Measurements from ENCODE around the gene SOX9. TPM values are rescaled to one million over a fixed set of nuclear protein-coding genes. Genes with fewer than 3 reads are reported as not detected.

SOX9 gene
- total RNA-seq, 2 experiments from 2014 or later: not detected

GRCh38 chr17:72150632-72151460 lies 30.0 kb downstream of the SOX9 start:
- ChIA-PET POLR2A (no interaction called here), CTCF (no interaction called here)

DNA sequence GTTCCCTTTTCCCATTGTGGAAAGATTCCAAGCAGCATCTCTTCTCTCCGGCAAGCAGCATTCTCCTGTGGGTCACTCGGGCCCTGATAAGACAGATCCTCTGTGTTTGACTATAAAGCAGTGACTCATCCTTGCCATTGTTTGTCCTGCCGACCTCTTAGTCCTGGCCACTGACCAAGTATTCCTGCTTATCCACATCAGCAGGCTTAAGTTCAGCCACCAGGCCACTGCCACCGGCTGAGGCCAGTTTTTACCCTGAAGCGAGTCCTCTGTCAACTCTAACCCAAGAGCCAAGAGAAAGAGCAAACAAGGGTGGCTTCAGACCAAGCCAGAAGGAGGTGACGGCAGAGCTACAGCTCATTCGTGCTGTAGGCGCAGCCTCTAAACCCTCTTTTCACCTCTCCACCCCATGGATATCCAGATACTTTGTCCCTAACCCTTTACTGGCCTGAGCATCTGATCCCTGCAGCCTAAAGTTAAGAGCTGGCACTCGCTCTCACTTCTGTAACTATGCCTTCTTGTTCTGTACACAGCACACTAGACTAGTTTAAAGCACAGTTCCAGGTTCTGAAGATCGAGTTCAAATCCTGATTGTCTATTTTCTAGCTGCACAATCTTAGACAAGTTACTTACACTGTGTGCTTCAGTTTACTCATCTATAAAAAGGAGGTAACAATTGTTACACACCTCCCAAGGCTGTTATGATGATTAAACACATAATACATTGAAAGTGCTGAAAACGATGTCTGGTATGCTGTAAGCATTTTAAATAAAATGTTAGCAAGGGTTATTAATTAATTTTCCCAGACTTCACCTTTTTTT lies 31.0 kb downstream of the SOX9 start:
- CTCF ChIA-PET: no interaction called here
- POLR2A ChIA-PET: no interaction called here

DNA sequence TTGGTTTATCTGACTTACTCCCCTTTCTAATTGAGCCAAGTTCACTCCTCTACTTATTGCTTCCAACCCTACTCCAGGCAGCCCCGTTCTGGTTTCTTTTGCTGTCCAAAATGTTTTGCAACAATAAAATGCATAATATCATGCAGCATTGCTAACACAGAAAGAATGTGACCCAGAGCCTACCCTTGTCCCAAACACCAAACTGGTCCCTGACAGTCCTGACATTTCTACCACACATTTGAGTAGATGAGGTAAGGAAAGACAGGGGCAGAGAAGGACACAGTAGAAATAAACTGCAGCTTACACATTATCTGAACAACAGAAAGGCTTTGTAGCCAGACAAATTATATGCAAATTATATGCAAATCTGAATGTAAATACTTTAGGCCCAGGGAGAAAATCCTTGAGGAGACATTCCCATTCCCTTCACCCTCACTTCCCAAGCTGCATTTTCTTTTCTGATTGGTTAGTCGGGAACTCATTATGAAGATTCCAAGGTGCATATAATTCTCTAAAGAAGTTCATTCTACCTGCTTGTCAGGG lies 31.6 kb downstream of the SOX9 start:
- ChIA-PET CTCF (no interaction called here), POLR2A (no interaction called here)

DNA sequence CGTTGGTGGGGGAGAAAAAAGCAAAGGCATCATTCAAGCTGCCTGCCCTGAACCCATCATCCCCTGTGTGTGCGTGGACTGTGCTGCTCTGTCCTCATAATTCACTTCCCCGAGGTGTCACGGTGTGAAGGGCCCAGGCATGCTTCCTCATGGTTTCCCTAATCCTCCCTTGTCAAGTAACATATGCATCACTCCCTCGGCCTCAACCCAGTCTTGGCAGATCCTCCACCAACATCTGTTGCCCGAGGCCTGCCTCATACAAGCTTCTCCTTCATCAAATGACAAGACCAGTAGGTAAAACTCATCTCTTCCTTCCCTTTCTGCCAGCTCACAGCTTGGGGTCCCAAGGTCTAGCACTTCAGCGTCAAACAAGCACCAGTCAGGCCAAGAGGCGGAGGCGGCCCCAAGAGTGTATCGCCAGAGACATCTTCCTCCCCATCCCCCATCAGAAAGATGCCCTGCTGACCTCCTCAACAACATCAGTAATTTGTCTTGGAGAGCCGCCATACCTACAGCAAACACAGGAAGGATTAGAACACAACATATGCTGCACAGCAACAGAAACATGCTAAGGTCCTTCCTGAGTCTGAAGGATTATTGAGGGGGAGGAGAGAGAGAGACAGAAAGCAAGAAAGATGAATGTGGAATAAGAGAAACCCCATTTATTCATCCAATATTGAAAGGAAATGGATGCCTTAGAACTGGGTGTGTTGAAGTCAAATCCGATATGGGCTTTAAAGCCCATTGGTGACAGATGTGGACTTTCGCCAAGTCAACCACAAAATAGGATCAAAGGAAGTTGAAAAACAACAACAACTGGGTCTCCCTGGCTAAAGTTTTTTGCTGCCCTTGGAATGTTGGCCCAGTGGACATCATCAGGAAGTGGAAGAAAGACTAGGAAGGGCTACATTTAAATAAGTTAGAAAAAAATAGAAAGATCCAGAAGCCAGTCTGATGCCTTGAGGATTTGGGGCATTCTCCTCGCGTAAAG lies 38.4 kb downstream of the SOX9 start:
- POLR2A ChIA-PET: no interaction called here
- CTCF ChIA-PET: no interaction called here

DNA sequence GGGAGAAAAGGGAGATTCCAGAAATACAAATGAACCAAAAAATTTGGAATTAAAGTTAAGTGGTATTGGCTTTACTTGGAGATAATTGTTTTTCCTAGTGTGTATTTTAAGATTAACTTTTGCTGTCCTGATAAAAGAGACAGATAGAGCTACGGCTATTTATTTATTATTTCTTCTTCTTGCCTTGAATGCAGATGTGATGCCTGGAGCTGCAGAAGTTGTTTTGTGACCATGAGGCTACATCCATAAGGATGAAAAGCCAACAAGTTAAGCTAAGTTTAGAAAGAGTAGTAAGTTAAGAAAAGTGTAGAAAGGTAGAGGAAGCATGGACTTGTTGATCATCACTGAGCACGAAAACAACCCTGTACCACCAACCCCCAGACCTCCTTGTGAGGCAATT lies 41.7 kb downstream of the SOX9 start:
- POLR2A ChIA-PET: no interaction called here
- CTCF ChIA-PET: no interaction called here

- ChIA-PET CTCF (no interaction called here), POLR2A (no interaction called here)
These were observed 42.7 kb downstream of the SOX9 start for GRCh38 chr17:72163474-72163873.

GRCh38 chr17:72164158-72164739 lies 43.4 kb downstream of the SOX9 start:
- POLR2A ChIA-PET: no interaction called here
- CTCF ChIA-PET: no interaction called here

DNA sequence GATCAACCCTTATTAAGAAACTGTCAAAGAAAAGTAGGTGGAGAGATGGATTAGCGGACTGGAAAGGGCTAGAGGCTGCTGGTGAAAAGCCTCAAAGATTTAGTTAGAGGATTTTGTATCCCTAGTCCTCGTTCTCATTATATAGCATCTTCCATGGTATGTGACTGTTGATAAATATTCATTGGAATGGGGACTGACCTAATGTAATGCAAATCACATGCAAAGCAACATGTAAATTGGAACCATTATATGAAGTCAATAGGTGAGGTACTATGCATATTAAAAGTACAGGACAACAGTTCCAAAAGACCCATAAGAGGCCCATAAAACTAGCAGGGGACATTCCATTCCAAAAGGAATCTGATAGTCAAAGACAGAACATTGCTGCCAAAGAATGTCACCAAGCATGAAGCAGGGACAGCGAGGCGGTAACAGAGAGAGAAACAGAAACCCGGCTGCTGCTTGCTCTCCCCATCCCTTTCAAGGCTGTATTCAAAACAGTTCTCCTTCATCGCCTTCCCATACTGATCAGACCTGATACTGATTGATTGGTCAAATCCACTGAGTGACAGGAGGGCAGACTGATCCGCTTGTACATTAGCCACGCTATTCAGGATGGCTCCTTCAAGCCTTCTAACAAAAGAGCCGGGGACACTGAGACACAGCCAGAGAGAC lies 44.5 kb downstream of the SOX9 start:
- POLR2A ChIA-PET: no interaction called here
- CTCF ChIA-PET: no interaction called here

GRCh38 chr17:72165867-72166439 lies 45.1 kb downstream of the SOX9 start:
- POLR2A ChIA-PET: no interaction called here
- CTCF ChIA-PET: no interaction called here

DNA sequence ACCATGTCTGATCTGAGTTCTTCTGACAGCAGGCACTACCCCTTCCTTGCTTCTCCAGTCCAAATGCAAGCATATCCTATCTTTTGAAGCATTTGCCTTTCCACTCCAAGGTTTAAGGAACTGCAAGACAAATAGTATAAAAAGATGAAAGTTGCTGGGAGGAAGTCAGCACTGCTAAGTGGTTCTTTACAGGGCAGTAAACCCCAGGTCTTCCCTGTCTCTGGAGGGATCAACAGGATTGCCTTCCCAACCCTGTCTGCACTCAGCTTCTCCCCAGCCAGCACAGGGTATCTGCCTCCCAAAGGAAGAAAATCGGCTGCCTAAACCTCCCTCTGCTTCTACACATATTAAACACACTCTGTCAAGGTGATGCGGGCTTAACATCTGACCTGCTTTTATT lies 46.8 kb downstream of the SOX9 start:
- ChIA-PET CTCF (no interaction called here), POLR2A (no interaction called here)

DNA sequence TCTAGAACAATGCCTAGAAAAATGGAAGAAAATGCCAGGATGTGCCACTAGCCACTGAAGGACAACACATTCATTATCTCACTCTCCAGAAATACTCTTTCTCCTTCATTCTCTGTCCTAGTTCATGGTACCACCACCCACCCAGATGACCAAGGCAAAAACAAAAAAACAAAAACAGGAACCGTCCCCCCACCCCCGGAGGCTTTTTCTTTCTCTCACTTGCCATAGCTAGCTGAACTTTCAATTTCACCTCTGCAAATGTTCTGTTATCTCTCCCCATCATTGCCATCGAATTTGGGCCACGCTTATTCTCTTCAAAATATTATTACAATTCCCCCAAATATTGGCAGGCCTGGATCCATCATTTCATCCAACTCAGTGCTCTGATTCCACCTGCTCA lies 49.0 kb downstream of the SOX9 start:
- ChIA-PET CTCF (no interaction called here), POLR2A (no interaction called here)

- POLR2A ChIA-PET: no interaction called here
- CTCF ChIA-PET: interaction anchor here (1.2 kb wide), 1 partner anchor 11 kb away, joined by 3 read pairs; no protein-coding TSS in a partner anchor
These were observed 51.2 kb downstream of the SOX9 start for GRCh38 chr17:72171703-72172667.

DNA sequence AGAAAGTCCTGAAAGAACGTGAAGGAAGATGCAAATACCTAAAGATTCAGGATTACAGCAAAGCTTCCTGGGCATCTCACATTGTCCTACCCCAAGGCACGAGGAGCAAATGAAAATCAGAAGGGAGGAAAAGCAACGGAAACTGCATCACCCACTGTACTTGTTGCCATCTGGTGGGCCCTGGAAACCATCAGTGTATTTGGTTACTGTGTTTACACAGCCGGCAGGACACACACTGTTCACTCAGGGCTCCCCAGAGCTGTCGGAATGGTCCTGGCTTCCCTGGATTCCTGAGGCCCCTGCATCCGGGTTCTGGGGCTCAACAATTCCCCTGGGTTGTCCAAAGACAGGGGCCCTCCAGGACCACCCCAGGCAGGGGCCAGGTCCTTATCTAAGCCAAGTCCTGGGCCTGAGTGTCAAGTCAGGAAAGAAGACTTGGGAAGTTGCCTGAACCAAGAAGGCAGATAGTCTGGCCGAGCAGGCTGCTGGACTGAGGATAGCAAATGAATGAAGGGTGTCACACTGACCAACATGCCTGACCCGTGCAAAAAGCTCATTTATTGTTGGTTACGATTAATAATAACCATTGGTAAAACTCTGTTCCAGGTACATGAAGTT lies 52.8 kb downstream of the SOX9 start:
- POLR2A ChIA-PET: no interaction called here

DNA sequence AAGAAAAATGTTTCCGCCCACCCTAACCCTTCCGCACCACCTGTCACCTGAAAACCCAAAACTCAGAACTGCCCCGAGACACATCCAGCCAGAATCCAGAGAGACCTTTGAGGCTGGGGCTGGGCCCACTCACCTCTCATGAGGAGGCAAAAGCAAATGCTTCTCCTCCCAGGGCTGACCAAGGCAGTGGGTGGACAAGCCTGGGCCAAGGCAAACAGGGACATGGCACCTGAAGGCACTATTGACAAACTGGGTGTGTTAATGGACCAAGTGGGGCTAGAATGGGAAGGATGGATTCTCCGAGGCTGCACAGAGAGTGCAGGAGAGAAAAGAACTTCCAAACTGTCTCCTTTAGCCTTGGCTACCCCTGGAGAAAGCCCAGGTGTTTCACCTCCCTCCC lies 54.4 kb downstream of the SOX9 start:
- POLR2A ChIA-PET: no interaction called here
- CTCF ChIA-PET: no interaction called here

More for the DNA sequence above, 52.8 kb downstream of the SOX9 start:
- CTCF ChIA-PET: no interaction called here

All from activated CD8-positive, alpha-beta memory T cell treated with anti-CD3 and anti-CD28 coated beads for 36 hours (primary cell).